Endodermal cell (in vitro differentiated cells): Measurements from ENCODE around the gene ZBTB40. TPM values are rescaled to one million over a fixed set of nuclear protein-coding genes. Genes with fewer than 3 reads are reported as not detected.

ENCODE experiments used
- DNase-seq: peaks from one replicate; pipeline ENCODE4 v3.0.0-alpha.2; 2017
- H3K27ac ChIP-seq: 2 replicates; pipeline ENCODE4 v1.5.1; 2013; ENCODE audit warnings: mild to moderate bottlenecking, low read depth, low read length, moderate library complexity
- H3K27me3 ChIP-seq: 2 replicates; pipeline ENCODE4 v1.6.1; 2013; ENCODE audit warnings: mild to moderate bottlenecking, low read length, moderate library complexity; ENCODE audit not compliant: insufficient read depth, control insufficient read depth, poor library complexity, severe bottlenecking
- H3K36me3 ChIP-seq: 2 replicates; pipeline ENCODE4 v1.7.0; 2013; ENCODE audit warnings: mild to moderate bottlenecking, low read length, moderate library complexity; ENCODE audit not compliant: control insufficient read depth, insufficient read depth
- H3K4me1 ChIP-seq: one replicate; pipeline ENCODE4 v1.7.0; 2013; ENCODE audit warnings: low read length; ENCODE audit not compliant: control insufficient read depth, insufficient read depth
- H3K4me3 ChIP-seq: 2 replicates; pipeline ENCODE4 v1.5.1; 2013; ENCODE audit warnings: mild to moderate bottlenecking, low read length, moderate library complexity
- H3K9ac ChIP-seq: 2 replicates; pipeline ENCODE4 v1.6.1; 2013; ENCODE audit warnings: mild to moderate bottlenecking, low read length, moderate library complexity; ENCODE audit not compliant: poor library complexity, severe bottlenecking; ENCODE audit errors: extremely low read depth
- H3K9me3 ChIP-seq: 2 replicates; pipeline ENCODE4 v1.6.1; 2013; ENCODE audit warnings: mild to moderate bottlenecking, low read length, moderate library complexity; ENCODE audit not compliant: control insufficient read depth
- H3K27ac Mint-ChIP-seq: 2 replicates; pipeline ENCODE4 v1.8.0; 2020; ENCODE audit warnings: mixed read lengths
- H3K27me3 Mint-ChIP-seq: 2 replicates; pipeline ENCODE4 v1.8.0; 2021; ENCODE audit warnings: mild to moderate bottlenecking, mixed read lengths; ENCODE audit not compliant: insufficient read depth
- H3K36me3 Mint-ChIP-seq: 2 replicates; pipeline ENCODE4 v1.8.0; 2020; ENCODE audit warnings: low read depth, mixed read lengths
- H3K4me1 Mint-ChIP-seq: 2 replicates; pipeline ENCODE4 v1.8.0; 2020; ENCODE audit warnings: mixed read lengths
- H3K4me3 Mint-ChIP-seq: 2 replicates; pipeline ENCODE4 v1.8.0; 2020; ENCODE audit warnings: mild to moderate bottlenecking, moderate library complexity, mixed read lengths
- H3K9me3 Mint-ChIP-seq: 2 replicates; pipeline ENCODE4 v1.8.0; 2020; ENCODE audit warnings: mild to moderate bottlenecking, mixed read lengths
- CTCF ChIP-seq: fragments of 200-600 bp; sonication (generic); conservative IDR thresholded peaks from 2 replicates; pipeline ENCODE4 v1.5.0; 2021; ENCODE audit warnings: antibody characterized with exemption, mild to moderate bottlenecking
- WGBS, 2 experiments: methylation state at CpG; one replicate each; pipeline versions ENCODE4 v1.1.5 to v1.1.7; 2013; ENCODE audit warnings: missing lambda C conversion rate in 2 of 2, mixed read lengths in 1 of 2; ENCODE audit not compliant: insufficient coverage in 1 of 2, insufficient read length in 1 of 2; 5-methylcytosine and 5-hydroxymethylcytosine counted together
- total RNA-seq, 2 donors: library from RNA; stranded (reverse); fragmentation: NEBNext Ultra II Directional in 1 of 2; extraction: Animal tissue kit (Norgen Biotek cat#: 25700) in 1 of 2; gene quantifications; 2 replicates in 1 of 2; 3 replicates in 1 of 2; pipeline ENCODE4 v1.2.1, GENCODE V29; 2021

The ZBTB40 gene
- total RNA-seq, 2 donors from 2014 or later, result 18.5 to 29.7 TPM

- Histone ChIP-seq H3K4me3 (no peak overlapping the region), H3K4me1 (peaks cover 16% of the 10 kb centered on the region), H3K27ac (no peak overlapping the region), H3K9me3 (no peaks in the 10 kb centered on the region), H3K9ac (no peak overlapping the region), H3K27me3 (no peaks in the 10 kb centered on the region), H3K36me3 (peaks cover 70% of the 10 kb centered on the region)
- no peak for DNase-seq
- H3K36me3 Mint-ChIP-seq, result peaks cover 60% of the 10 kb centered on the region
- H3K27me3 Mint-ChIP-seq, result no peaks in the 10 kb centered on the region
- H3K27ac Mint-ChIP-seq, result no peak overlapping the region
- TF ChIP-seq CTCF, result no peak
- no peak overlapping the region for H3K4me3 Mint-ChIP-seq
- H3K9me3 Mint-ChIP-seq, result no peaks in the 10 kb centered on the region
- WGBS, 2 experiments, result 95 to 97% methylated on average over 4 to 5 of the region's 5 CpGs
- peaks cover 17% of the 10 kb centered on the region for H3K4me1 Mint-ChIP-seq
Measured at GRCh38 chr1:22524481-22524880, 72.8 kb downstream of the ZBTB40 start.

- Histone ChIP-seq H3K27me3 (no peaks in the 10 kb centered on the region), H3K9ac (no peak overlapping the region), H3K27ac (no peak overlapping the region), H3K4me3 (no peak overlapping the region), H3K36me3 (peaks cover 63% of the 10 kb centered on the region), H3K9me3 (no peaks in the 10 kb centered on the region), H3K4me1 (peaks cover 16% of the 10 kb centered on the region)
- Mint-ChIP-seq H3K9me3 (no peaks in the 10 kb centered on the region), H3K27ac (no peak overlapping the region), H3K4me1 (peaks cover 17% of the 10 kb centered on the region), H3K27me3 (no peaks in the 10 kb centered on the region), H3K4me3 (no peak overlapping the region), H3K36me3 (peaks cover 56% of the 10 kb centered on the region)
- TF ChIP-seq CTCF, result no peak
- WGBS, 2 experiments, result 82 to 96% methylated on average over 3 of the region's 3 CpGs
- no peak for DNase-seq
Measured at GRCh38 chr1:22525211-22525610, 73.6 kb downstream of the ZBTB40 start.

- Histone ChIP-seq H3K27ac (no peak overlapping the region), H3K27me3 (no peaks in the 10 kb centered on the region), H3K9me3 (no peaks in the 10 kb centered on the region), H3K36me3 (peaks cover 59% of the 10 kb centered on the region), H3K9ac (no peak overlapping the region), H3K4me1 (peaks cover 16% of the 10 kb centered on the region), H3K4me3 (no peak overlapping the region)
- WGBS, 2 experiments, result 93 to 100% methylated on average over 6 to 11 of the region's 11 CpGs
- no peaks in the 10 kb centered on the region for H3K27me3 Mint-ChIP-seq
- DNase-seq, result no peak
- H3K4me1 Mint-ChIP-seq, result peaks cover 17% of the 10 kb centered on the region
- no peak overlapping the region for H3K27ac Mint-ChIP-seq
- no peaks in the 10 kb centered on the region for H3K9me3 Mint-ChIP-seq
- H3K36me3 Mint-ChIP-seq, result peaks cover 53% of the 10 kb centered on the region
- no peak overlapping the region for H3K4me3 Mint-ChIP-seq
- TF ChIP-seq CTCF, result no peak
Measured at GRCh38 chr1:22525646-22526045, 74.0 kb downstream of the ZBTB40 start.
